WI38 (cell line): ENCODE measurements around the gene ITGB2.

ENCODE experiments used
- H3K4me3 ChIP-seq: 2 replicates; pipeline ENCODE4 v1.5.1; 2011; ENCODE audit warnings: low read depth, mild to moderate bottlenecking, control low read depth, low read length
- TF ChIP-seq, protein P1 (sequence below): IDR thresholded peaks from 2 replicates; pipeline ENCODE4 v1.5.1; 2012; ENCODE audit warnings: low read depth, mild to moderate bottlenecking, control low read depth, low read length

Gene ITGB2

DNA sequence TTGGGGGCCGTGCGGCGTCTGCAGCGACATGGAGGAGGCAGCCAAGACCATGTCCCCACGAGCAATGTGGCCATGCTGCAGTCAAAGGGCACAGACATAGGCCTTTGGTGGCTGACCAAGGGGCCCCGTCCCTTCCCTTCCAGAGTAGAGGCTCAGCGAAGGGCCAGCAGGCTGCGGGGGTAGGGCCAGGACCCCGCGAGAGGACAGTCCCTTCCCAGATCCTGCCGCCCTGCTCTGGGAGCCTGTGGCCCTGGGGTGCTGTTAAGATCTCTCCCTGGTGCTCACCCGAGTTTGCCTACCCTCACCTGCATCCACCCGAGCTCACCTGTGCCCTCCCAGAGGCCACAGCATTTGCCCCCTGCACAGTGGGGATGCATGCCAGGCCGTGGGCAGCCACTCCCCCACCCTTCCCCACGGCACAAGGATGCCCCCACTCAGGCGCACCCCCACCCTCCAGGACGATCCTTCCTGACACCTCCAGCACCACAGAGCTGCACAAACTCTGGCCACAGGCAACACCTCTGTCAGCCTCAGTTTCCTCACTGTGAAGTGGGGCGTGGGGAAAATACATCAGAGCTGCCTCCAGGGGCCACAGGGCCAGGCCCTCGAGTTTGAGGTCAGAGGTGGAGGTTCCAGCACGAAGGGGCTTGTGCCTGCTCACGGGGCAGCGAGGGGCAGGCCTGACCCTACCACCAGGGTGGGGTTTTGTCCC, 15.5 kb downstream of the ITGB2 start:
- no peak overlapping the region for H3K4me3 ChIP-seq
- TF ChIP-seq, protein P1, sequence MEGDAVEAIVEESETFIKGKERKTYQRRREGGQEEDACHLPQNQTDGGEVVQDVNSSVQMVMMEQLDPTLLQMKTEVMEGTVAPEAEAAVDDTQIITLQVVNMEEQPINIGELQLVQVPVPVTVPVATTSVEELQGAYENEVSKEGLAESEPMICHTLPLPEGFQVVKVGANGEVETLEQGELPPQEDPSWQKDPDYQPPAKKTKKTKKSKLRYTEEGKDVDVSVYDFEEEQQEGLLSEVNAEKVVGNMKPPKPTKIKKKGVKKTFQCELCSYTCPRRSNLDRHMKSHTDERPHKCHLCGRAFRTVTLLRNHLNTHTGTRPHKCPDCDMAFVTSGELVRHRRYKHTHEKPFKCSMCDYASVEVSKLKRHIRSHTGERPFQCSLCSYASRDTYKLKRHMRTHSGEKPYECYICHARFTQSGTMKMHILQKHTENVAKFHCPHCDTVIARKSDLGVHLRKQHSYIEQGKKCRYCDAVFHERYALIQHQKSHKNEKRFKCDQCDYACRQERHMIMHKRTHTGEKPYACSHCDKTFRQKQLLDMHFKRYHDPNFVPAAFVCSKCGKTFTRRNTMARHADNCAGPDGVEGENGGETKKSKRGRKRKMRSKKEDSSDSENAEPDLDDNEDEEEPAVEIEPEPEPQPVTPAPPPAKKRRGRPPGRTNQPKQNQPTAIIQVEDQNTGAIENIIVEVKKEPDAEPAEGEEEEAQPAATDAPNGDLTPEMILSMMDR: no peak

DNA sequence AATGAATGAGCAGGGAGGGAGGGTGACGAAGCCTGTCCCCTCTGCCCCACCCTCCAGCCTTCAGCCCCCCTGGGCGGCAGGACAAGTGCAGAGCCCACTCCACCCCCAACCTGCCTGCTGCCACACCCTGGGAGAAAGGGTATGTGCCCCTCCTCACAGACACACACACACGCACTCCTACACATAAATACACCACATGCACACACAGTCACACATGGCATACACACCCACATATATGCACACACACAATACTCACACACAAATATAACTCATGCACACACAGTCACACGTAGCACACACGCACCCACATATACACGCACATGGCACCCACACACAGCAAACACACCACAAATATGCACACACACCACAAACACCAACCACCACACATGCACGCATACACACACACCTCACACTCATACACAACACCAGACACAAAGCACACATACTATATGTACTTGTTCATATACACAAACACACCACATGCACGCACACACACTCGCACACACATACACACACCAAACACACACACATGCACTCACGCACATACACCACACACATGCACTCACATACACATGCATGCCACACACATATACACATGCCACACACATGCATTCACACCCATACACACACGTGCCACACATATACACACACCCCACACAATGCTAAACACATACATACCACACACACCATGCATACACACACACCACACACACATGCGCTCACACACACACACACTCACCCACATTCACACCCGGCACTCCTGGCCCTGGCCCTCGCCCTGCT, 16.4 kb downstream of the ITGB2 start:
- TF ChIP-seq, protein P1: no peak

DNA sequence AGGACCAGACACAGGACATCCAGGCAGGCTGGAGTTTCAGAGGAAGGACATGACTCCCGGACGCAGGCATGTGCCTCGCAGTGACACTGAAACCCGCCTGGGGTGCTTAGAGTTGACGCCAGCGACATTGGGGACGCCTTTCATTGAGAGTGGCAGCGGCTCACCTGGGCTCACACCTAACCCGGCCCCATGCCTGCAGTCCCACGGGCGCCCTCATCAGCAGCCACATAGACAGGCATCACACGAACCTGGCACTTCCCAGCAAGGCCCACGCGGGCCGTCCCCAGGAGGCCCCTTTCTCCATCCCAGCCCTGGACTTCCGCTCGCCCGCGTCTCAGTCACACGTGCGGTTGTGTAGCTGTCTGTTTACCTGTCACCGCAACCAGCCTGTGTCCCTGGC, 17.0 kb downstream of the ITGB2 start:
- H3K4me3 ChIP-seq: no peak overlapping the region
- TF ChIP-seq, protein P1: no peak

More for the DNA sequence above, 16.4 kb downstream of the ITGB2 start:
- no peak overlapping the region for H3K4me3 ChIP-seq

DNA sequence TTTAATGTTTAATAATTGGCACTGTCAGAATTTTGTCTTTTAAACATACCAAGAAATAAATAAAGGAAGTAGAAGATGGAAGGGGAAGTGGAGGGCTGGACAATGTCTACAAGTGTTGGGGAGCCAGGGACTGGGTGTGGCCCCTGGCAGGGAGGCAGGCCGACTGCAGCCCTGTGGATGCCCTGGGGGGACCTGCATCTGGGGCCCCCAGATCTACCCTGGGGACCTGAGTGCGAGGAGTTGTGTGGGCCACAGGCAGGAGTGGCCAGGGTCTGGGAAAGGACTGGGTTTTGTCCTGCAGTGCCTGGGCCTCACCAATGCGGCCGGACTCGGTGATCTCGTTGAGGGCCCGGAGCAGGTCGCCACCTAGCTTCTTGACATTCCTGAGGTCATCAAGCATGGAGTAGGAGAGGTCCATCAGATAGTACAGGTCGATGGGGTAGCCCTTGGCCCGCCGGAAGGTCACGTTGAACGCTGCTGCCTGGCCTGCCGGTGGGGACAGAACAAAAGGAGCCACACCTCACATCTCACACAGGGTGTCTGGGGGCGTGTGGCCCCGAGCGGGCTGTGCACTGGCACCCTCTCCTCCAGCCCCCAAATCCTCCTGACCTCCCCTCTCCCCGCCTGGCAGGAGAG, 17.5 kb downstream of the ITGB2 start:
- no peak overlapping the region for H3K4me3 ChIP-seq
- TF ChIP-seq, protein P1: no peak

DNA sequence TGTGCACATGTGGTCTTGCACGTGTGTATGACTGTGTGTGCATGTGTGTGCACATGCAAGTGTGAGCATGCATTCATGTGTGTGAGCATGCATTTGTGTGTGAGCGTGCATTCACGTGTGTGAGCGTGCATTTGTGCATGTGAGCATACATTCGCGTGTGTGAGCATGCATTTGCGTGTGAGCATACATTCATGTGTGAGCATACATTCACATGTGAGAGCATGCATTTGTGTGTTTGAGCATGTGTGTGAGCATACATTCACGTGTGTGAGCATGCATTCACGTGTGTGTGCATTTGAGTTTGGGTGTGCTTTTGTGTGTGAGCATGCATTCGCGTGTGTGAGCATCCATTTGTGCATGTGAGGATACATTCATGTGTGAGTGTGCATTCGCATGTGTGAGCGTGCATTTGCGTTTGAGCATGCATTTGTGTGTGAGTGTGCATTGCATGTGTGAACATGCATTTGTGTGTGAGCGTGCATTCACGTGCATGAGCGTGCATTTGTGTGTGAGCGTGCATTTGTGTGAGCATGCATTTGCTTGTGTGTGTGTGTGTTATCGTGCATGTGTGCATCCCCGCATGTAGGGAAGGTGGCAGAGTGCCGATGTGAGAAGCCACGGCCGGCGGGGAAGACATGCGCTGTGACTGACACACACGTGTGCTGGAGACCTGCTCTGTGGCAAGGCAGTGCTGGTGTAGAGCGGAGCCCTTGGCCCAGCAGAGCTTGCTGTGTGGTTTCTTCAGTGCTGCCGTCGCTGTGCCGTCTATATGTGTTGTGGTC, 18.2 kb downstream of the ITGB2 start:
- TF ChIP-seq, protein P1: no peak
- H3K4me3 ChIP-seq: no peak overlapping the region

DNA sequence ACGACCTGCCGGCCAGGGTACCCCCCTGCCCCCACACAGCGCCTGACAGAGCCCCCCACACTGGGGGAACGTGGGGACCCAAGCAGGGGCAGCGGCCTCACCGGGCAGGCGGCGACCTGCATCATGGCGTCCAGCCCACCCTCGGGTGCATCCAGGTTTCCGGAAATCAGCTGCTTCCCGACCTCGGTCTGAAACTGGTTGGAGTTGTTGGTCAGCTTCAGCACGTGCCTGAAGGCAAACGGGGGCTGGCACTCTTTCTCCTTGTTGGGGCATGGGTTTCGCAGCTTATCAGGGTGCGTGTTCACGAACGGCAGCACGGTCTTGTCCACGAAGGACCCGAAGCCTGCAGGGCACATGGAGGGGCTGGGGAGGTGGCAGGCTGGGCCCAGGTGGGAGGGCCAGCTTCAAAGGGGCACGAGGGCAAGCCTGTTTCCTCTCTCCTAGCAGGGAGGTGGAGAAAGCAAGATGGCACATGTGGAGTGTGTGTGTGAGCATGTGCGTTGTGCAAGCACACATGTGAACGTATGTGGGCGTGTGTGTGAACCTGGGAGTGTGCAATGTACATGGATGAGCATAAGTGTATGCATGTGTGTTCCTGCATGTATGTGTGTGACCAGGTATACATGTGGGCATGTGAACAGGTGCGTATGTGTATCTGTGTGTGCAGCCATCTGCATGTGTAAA, 19.2 kb downstream of the ITGB2 start:
- TF ChIP-seq, protein P1: no peak
- no peak overlapping the region for H3K4me3 ChIP-seq
